Suprapubic skin (tissue), 4 donors: Measurements from ENCODE around the gene PLOD1. TPM values are rescaled to one million over a fixed set of nuclear protein-coding genes. Genes with fewer than 3 reads are reported as not detected.

Experiments
- DNase-seq, 2 donors: peaks; one replicate each; pipeline ENCODE4 v3.0.0-alpha.2; 2019; ENCODE audit warnings: low spot score in 2 of 2
- H3K27ac ChIP-seq: fragments of 200-600 bp; sonication (generic); one replicate; pipeline ENCODE4 v1.5.1; 2019
- H3K27me3 ChIP-seq: fragments of 200-600 bp; sonication (generic); one replicate; pipeline ENCODE4 v1.5.1; 2019
- H3K36me3 ChIP-seq: fragments of 200-600 bp; sonication (generic); one replicate; pipeline ENCODE4 v1.5.1; 2019
- H3K4me1 ChIP-seq: fragments of 200-600 bp; sonication (generic); one replicate; pipeline ENCODE4 v1.5.1; 2019
- H3K4me3 ChIP-seq: fragments of 200-600 bp; sonication (generic); one replicate; pipeline ENCODE4 v1.5.1; 2019; ENCODE audit warnings: mild to moderate bottlenecking
- H3K9me3 ChIP-seq: fragments of 200-600 bp; sonication (generic); one replicate; pipeline ENCODE4 v1.5.1; 2019
- CTCF ChIP-seq, 2 donors: fragments of 200-600 bp in 1 of 2; fragments of 450-650 bp in 1 of 2; sonication (generic) in 1 of 2; IDR thresholded peaks; one replicate each; pipeline ENCODE4 v1.5.1; 2016 to 2019; ENCODE audit warnings: antibody characterized with exemption in 2 of 2, mild to moderate bottlenecking in 1 of 2, moderate library complexity in 1 of 2
- EP300 ChIP-seq: sonication (generic); formaldehyde crosslinking; IDR thresholded peaks from one replicate; pipeline ENCODE4 v1.6.1; 2017; ENCODE audit warnings: antibody characterized with exemption
- POLR2A ChIP-seq, 2 donors: fragments of 450-650 bp; IDR thresholded peaks; one replicate each; pipeline ENCODE4 v1.6.1; 2017; ENCODE audit warnings: antibody characterized with exemption in 2 of 2, mild to moderate bottlenecking in 2 of 2, moderate library complexity in 2 of 2
- POLR2AphosphoS5 ChIP-seq, 3 donors: sonication (generic); formaldehyde crosslinking; IDR thresholded peaks; one replicate each; pipeline ENCODE4 v1.6.1; 2017; ENCODE audit warnings: antibody characterized with exemption in 3 of 3
- WGBS: methylation state at CpG from one replicate; pipeline ENCODE4 v1.1.5; 2018; 5-methylcytosine and 5-hydroxymethylcytosine counted together
- total RNA-seq, 4 donors: library from RNA; depleted of rRNA; stranded (reverse); fragments of >200 nt; gene quantifications; one replicate each; pipeline ENCODE4 v1.1.0, GENCODE V29; 2016

The PLOD1 gene
- total RNA-seq, 4 donors from 2014 or later, result 26.7 to 47.6 (median 37.7) TPM

- TF ChIP-seq EP300, result no peak
- no peak for TF ChIP-seq POLR2A (IDR thresholded peaks at IDR 0.05)
- no peak for TF ChIP-seq CTCF (IDR thresholded peaks at IDR 0.05)
- no peak for TF ChIP-seq POLR2AphosphoS5 (IDR thresholded peaks at IDR 0.05)
- Histone ChIP-seq H3K4me3 (no peak overlapping the region), H3K27me3 (no peaks in the 10 kb centered on the region), H3K4me1 (peaks cover 12% of the 10 kb centered on the region), H3K9me3 (no peaks in the 10 kb centered on the region), H3K27ac (no peak overlapping the region), H3K36me3 (peaks cover 43% of the 10 kb centered on the region)
- no peak for DNase-seq
- WGBS, result 84% methylated on average over 6 of the region's 9 CpGs
Measured at GRCh38 chr1:12021616-12022015, 87.1 kb downstream of the PLOD1 start.

- Histone ChIP-seq H3K4me1 (peaks cover 12% of the 10 kb centered on the region), H3K27ac (no peak overlapping the region), H3K36me3 (peaks cover 46% of the 10 kb centered on the region), H3K27me3 (no peaks in the 10 kb centered on the region), H3K9me3 (no peaks in the 10 kb centered on the region), H3K4me3 (no peak overlapping the region)
- DNase-seq, result no peak
- TF ChIP-seq EP300, result no peak
- no peak for TF ChIP-seq POLR2AphosphoS5 (IDR thresholded peaks at IDR 0.05)
- no peak for TF ChIP-seq POLR2A (IDR thresholded peaks at IDR 0.05)
- no peak for TF ChIP-seq CTCF (IDR thresholded peaks at IDR 0.05)
- 92% methylated on average over 5 of the region's 14 CpGs for whole genome bisulfite sequencing
Measured at GRCh38 chr1:12022036-12022435, 87.5 kb downstream of the PLOD1 start.

Other genes starting within 250 kb of the PLOD1 start
- under 1 TPM in 3 of 4 donors, not detected in 1; 0.08 to 0.10 (median 0.08) TPM for gene DRAXIN, start 243.0 kb upstream of the PLOD1 start, total RNA-seq
- gene AGTRAP, start 198.6 kb upstream of the PLOD1 start, total RNA-seq, result 10 to 100 TPM; 34.7 to 52.5 (median 47.2) TPM
- 1 to 10 TPM in 2 of 4 donors, not detected in 2; 1.1 to 6.1 TPM for gene C1orf167, start 172.5 kb upstream of the PLOD1 start, total RNA-seq
- gene MTHFR, start 128.8 kb upstream of the PLOD1 start, total RNA-seq, result 10 to 100 TPM; 35.0 to 57.5 (median 39.7) TPM
- gene CLCN6, start 128.5 kb upstream of the PLOD1 start, total RNA-seq, result 10 to 100 TPM in 2 of 4 donors, 1 to 10 TPM in 2; 6.2 to 22.5 (median 10.2) TPM
- gene NPPA, start 86.9 kb upstream of the PLOD1 start, total RNA-seq, result not detected
- gene NPPB, start 75.8 kb upstream of the PLOD1 start, total RNA-seq, result not detected
- gene KIAA2013, start 8.3 kb upstream of the PLOD1 start, total RNA-seq, result 10 to 100 TPM; 59.5 to 98.4 (median 78.8) TPM
- 100 to 1,000 TPM; 106 to 146 (median 124) TPM for gene MFN2, start 45.7 kb downstream of the PLOD1 start, total RNA-seq
- gene MIIP, start 84.8 kb downstream of the PLOD1 start, total RNA-seq, result 10 to 100 TPM; 31.1 to 40.3 (median 35.9) TPM
- gene TNFRSF8, start 128.6 kb downstream of the PLOD1 start, total RNA-seq, result 1 to 10 TPM in 1 of 4 donors, under 1 TPM in 3; 0.30 to 1.2 (median 0.75) TPM
- gene TNFRSF1B, start 232.3 kb downstream of the PLOD1 start, total RNA-seq, result 10 to 100 TPM in 2 of 4 donors, 1 to 10 TPM in 2; 6.3 to 35.2 (median 11.9) TPM